GM03348 (cell line): ENCODE results near the gene HMGCS1.
"Not testable (repeated sequence)": the region's sequence is repeated elsewhere in the genome, so short reads cannot be mapped to it uniquely, and the experiment has no call there.

Experiments used
- DNase-seq: peaks from one replicate; pipeline ENCODE4 v3.0.0; 2012; ENCODE audit warnings: low spot score

Gene HMGCS1

DNA sequence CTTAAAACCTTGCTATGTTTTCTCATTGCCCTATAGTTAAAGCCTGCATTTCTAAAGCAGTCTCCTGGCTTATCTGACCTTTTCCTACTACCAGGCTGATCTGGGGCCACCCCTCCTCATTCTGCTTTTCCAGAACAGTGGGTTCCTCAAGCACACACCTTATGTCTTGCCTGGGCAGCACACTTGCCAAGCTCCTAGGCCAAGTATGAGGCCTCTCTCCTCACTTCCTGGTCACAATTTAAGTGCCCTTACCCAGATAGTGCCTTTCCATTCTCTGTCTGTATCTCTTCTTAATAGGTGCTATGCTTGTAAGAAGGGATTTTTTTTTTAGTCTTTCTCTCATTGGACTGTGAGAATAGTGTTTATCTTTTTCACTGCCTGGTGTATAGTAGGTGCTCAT, 39.7 kb downstream of the HMGCS1 start:
- DNase-seq, result no peak

DNA sequence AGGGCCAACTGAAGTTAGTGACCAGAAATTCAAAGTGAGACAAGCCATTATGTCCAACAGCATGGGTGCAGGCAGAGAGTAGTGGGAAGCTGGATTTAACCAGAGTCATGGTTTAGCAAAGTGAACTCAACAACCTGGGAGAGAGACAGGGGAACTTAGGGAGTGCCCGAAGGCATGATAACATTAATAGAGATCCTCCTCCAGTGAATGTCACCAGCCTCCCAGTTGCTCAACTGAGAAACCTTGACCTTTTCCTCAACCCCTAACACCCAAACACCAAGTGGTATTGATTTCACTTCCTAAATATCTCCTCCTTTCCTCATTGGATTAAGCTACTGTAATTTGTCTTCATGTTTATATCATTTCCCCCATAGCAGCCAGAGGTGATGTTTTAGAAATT, 42.6 kb downstream of the HMGCS1 start:
- DNase-seq, result no peak

DNA sequence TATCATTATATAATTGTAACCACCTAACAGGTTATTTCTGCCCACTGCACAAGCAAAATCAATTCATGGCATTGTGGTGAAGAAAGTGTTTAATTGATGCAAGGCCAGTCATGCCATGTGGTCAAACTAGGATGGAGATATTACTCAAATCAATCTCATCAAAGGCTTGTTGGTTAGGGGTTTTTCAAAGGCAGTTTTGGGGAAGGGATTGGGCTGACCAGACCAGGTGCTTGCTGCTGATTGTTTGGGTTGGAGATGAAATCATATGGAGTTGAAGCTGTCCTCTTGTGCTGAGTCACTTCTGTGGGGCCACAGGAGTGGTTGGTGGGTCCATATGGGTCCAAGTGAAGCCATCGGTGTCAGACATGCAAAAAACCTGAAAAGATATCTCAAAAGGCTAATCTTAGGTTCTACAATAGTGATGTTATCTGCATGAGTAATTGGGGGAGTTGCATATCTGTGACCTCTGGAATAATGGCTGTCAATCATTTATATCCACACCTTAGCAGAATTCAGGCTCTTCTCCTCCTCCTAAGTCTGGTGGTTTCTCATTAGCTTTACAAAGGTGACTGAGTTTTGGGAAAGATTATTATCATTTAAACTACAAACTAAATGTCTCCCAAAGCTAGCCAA, 44.9 kb downstream of the HMGCS1 start:
- no peak for DNase-seq

DNA sequence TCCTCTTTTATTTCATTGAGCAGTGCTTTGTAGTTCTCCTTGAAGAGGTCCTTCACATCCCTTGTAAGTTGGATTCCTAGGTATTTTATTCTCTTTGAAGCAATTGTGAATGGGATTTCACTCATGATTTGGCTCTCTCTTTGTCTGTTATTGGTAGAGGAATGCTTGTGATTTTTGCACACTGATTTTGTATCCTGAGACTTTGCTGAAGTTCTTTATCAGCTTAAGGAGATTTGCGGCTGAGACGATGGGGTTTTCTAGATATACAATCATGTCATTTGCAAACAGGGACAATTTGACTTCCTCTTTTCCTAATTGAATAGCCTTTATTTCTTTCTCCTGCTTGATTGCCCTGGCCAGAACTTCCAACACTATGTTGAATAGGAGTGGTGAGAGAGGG, 50.9 kb downstream of the HMGCS1 start:
- DNase-seq, result not testable (repeated sequence)

DNA sequence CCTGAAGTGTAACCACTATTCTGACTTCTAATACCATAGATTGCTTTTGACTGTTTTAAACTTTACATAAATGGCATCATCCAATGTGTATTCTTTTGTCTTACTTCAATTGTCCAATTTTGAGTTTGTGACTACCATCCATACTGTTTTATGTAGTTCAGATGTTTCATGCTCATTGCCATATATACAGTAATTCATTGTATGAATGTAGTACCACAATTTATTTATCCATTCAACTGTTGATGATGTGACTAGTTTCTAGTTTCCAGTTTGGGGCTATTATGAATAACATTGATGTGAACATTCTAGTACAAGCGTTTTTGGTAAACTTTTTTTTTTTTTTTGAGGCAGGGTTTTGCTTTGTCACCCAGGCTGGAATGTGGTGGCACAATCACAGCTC, 55.1 kb downstream of the HMGCS1 start:
- no peak for DNase-seq

DNA sequence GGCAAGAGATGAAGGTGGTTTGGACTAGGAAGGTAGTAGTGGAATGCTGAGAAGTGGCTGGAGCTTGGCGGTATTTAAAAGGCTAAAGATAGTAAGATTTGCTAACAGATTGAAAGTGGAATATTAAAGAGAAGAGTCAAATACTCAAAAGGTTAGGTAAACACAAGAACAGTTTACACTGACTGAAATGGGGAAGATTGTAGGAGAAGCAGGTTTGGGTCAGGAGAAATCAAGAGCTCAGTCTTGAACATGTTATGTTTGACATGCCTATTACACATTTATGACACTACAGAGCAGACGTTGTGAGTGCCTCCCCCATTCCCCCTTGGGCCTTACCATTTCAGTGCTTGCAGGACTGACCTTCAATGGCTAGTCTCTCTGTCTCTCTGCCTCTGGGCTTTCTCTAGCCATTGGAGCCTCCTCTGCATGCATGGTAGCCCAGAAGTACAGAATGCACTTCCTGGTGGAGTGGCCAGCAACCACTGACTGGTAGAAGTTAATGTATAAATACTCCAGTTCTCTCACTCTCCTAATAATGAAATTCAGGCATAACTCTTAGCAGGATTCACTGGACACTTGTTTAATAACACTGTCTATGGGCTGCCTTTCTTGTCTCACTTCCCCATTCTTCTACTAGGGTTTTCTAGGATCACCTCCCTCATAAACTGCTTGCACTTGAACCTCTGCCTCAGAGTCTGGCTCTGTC, 56.8 kb downstream of the HMGCS1 start:
- DNase-seq, result no peak

DNA sequence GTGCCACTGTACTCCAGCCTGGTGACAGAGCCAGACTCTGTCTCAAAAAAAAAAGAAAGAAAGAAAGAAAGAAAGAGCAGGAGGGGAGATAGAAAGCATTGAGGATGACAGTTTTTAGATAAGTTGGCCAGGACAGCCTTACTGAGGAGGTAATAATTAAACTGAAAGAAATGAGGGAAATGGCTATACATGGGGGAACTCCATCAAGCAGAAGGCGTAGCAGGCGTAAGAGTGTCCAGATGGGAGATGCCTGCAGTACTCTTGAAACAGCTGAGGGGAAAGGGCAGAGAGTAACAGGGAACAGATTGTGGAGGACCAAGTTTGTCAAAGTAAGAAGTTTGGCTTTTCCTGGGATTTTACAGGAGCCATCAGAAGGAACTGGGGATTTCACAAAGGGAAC, 57.5 kb downstream of the HMGCS1 start:
- DNase-seq, result no peak

DNA sequence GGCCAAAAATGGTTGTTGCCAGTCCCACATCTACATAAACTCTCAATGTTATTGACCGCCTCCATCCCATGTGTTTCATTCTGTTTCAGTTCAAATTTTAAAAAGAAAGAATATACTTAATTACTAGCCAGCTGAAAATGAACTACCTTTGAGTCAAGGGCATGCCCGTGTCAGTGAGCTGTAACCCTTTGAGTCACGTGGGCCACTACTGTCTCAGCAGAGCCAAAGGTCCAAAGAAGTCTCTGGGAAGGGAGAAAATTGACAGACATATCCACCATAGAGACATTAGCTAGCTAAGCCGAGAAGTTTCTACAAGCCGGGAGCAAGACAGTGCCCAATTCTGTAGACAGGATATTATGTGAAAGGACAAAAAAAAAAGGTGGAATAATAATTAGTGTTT, 61.5 kb downstream of the HMGCS1 start:
- DNase-seq, result no peak

DNA sequence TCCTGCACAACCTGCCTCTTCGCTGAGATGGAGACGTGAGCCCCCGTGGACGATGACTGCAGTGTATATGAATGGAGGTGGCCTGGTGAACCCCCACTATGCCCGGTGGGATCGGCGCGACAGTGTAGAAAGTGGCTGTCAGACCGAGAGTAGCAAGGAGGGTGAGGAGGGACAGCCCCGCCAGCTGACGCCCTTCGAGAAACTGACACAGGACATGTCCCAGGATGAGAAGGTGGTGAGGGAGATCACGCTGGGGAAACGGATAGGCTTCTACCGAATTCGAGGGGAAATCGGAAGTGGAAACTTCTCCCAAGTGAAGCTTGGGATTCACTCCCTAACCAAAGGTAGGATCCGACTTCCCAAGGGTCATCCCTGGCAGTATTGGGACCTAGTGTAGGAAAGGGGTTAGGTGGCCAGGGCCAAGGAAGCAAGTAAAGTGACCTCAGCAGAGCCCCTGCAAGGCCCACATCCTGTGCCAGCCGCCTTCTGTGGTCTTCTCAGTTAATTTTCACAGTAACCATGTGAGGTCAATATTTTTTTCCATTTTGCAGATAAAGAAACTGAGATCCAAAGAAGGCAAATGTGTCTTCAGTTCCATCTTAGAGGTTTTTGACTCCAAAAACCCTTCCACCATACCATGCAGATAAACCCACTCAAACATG, 67.4 kb downstream of the HMGCS1 start:
- DNase-seq, result no peak

DNA sequence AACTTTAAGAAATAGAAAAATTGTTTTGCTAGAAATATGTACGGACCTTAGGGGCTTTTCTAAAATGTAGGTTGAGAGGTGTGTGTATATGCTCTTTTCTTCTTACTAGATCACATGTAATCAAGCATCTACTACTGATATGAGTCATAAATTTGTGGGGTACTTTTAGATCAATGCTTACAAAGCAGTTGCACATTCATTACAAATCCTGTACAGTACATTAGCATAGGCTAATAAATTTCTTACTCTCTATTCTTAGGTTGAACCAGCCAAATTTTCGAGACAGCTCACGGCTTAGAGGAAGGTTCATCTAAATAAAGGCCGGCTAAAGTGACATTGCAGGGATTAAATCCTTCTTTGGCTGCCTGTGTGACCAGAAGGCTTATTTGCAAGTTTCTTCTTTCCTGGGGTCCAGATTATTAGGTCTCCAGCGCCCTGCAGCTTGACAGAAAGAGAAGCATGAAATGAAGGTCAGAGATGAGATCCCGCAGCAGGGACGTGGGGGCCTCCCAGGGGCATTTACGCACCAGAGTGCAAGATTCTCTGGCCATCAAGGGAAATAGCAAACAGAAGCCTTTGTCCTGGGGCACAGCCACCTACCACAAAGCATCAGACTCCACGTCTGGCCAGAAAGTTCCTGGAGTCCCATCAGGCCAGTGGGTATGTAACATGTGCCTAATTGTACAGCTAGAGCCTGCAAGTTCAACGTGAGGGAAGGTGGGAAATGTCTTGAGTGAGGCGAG, 68.2 kb downstream of the HMGCS1 start:
- DNase-seq, result no peak

DNA sequence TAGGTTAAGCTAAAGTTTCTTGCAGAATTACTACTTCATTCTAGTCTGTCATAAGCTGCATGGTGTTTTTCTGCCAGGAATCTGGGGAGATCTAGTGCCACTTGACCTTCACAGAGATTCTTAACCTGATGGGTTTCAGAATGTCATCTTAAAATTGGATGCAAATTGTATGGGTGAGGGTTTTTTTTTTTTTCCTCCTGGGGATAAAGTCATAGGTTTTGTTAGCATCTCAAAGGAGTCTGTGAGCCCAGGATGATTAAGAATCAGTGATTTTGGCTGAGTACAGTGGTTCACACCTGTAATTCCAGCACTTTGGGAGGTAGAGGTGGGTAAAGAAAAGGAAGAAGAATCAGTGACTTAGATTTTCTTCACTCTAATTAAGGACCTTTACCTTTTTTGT, 69.9 kb downstream of the HMGCS1 start:
- no peak for DNase-seq

DNA sequence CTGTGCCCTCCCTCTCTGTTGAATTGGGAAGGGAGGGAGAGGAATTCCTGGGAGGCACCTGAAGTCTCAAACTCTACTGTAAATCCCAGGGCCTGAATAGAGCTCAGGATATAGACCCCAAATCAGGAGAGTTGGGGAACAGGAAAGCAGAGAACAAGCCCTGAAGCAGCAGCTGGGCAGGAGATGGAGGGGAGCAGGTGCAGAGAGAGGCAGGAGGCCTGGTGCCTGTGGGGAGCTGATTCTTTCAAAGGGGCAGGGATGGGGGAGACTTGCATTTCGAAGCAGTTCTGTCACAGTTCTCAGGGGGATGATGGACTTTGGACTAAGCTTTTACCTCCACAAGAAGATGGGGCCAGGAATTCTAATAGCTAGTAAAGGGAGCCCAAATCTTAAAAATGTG, 71.0 kb downstream of the HMGCS1 start:
- no peak for DNase-seq
